HepG2 (cell line): ENCODE results near the gene FAM120B. TPM values are rescaled to one million over a fixed set of nuclear protein-coding genes. Genes with fewer than 3 reads are reported as not detected.
A peak's percentile ranks its signal among the peaks of the same experiment; 100 is the strongest.

Experiments
- ATAC-seq: fragments of 200-7000 bp; cut with Tn5 transposase; 3 replicates; pipeline ENCODE4 v1.9.1; 2020; ENCODE audit warnings: mild to moderate bottlenecking, moderate library complexity
- BruUV-seq: library from RNA; stranded (reverse); fragments of 400-500 nt; replicated peaks from 2 replicates; lab custom pipeline; 2021; lab: Mats Ljungman, UMichigan
- CTCF ChIA-PET: fragments of 300-600 bp; formaldehyde crosslinking; extraction: SDS; loops from one replicate; lab custom pipeline; 2021; ENCODE audit warnings: low total read pairs, inconsistent platforms, low intra/inter-chr PET ratio; lab: Yijun Ruan, JAX
- POLR2A ChIA-PET: fragments of 350-600 bp; sonication (Branson Sonifier 250); formaldehyde crosslinking; loops from one replicate; lab custom pipeline; 2020; ENCODE audit warnings: antibody characterized with exemption, inconsistent platforms; lab: Yijun Ruan, JAX
- DNase-seq: peaks from one replicate; pipeline ENCODE4 v3.0.0-alpha.2; 2015; ENCODE audit warnings: low spot score
- FAIRE-seq: peaks from 3 replicates; lab custom pipeline; 2011; peaks lifted over from hg19 to GRCh38; lab: Jason Lieb, UNC
- H2AFZ ChIP-seq: one replicate; pipeline ENCODE4 v1.6.1; 2011; ENCODE audit warnings: low read length, inconsistent platforms
- H3K27ac ChIP-seq: fragments of 300-600 bp; 3 replicates; pipeline ENCODE4 v1.8.0; 2011; ENCODE audit warnings: mixed run types, mild to moderate bottlenecking, mixed read lengths, low read length, inconsistent platforms; ENCODE audit not compliant: insufficient read depth; ENCODE audit errors: extremely low read length
- H3K27me3 ChIP-seq, 2 experiments: fragments of 200-600 bp in 1 of 2; 2 replicates in 1 of 2; 3 replicates in 1 of 2; pipeline versions ENCODE4 v1.6.0 to v1.8.0; 2011; ENCODE audit warnings: low read length in 2 of 2, mild to moderate bottlenecking in 2 of 2, moderate library complexity in 2 of 2, inconsistent platforms in 1 of 2; ENCODE audit not compliant: insufficient read depth in 2 of 2, control insufficient read depth in 1 of 2
- H3K36me3 ChIP-seq, 2 experiments: fragments of 200-600 bp in 1 of 2; replicated peaks in 1 of 2; 2 replicates in 1 of 2; 3 replicates in 1 of 2; pipeline versions ENCODE4 v1.5.1 to v1.8.0; 2011; ENCODE audit warnings: low read length in 2 of 2, inconsistent platforms in 1 of 2; ENCODE audit not compliant: insufficient read depth in 2 of 2, control insufficient read depth in 1 of 2
- H3K4me1 ChIP-seq: 2 replicates; pipeline ENCODE4 v1.5.1; 2012; ENCODE audit warnings: low read length, inconsistent platforms; ENCODE audit not compliant: insufficient read depth
- H3K4me2 ChIP-seq: 2 replicates; pipeline ENCODE4 v1.6.0; 2011; ENCODE audit warnings: low read depth, low read length, inconsistent platforms
- H3K4me3 ChIP-seq, 3 experiments: fragments of 200-600 bp in 1 of 3; sonication (generic), shearing (Covaris generic) in 1 of 3; replicated peaks in 1 of 3; 2 replicates each; pipeline ENCODE4 v1.5.1; 2011 to 2016; ENCODE audit warnings: low read length in 3 of 3, inconsistent platforms in 2 of 3, low read depth in 2 of 3, mild to moderate bottlenecking in 2 of 3, control low read depth in 1 of 3, mixed read lengths in 1 of 3; ENCODE audit not compliant: insufficient read depth in 1 of 3
- H3K79me2 ChIP-seq: one replicate; pipeline ENCODE4 v1.6.1; 2011; ENCODE audit warnings: low read length, inconsistent platforms; ENCODE audit not compliant: insufficient read depth
- H3K9ac ChIP-seq: 2 replicates; pipeline ENCODE4 v1.6.0; 2011; ENCODE audit warnings: mild to moderate bottlenecking, low read depth, low read length, inconsistent platforms; ENCODE audit not compliant: insufficient read depth
- H3K9me3 ChIP-seq: 2 replicates; pipeline ENCODE4 v1.5.1; 2012; ENCODE audit warnings: mild to moderate bottlenecking, low read length
- H4K20me1 ChIP-seq: 2 replicates; pipeline ENCODE4 v1.6.0; 2011; ENCODE audit warnings: inconsistent platforms, mild to moderate bottlenecking, low read length, moderate library complexity; ENCODE audit not compliant: insufficient read depth
- CEBPB ChIP-seq: IDR thresholded peaks from 2 replicates; pipeline ENCODE4 v1.6.1; 2011; ENCODE audit warnings: low read depth, low read length, improper control_type of control experiment, borderline replicate concordance
- CHD4 ChIP-seq: fragments of 200-600 bp; sonication (generic); IDR thresholded peaks from 2 replicates; pipeline ENCODE4 v1.7.0; 2017; ENCODE audit warnings: mild to moderate bottlenecking, low read length, borderline replicate concordance
- GLI4 ChIP-seq: sonication (generic); formaldehyde crosslinking; IDR thresholded peaks from 2 replicates; pipeline ENCODE4 v1.5.1; 2020; ENCODE audit warnings: missing genetic modification reagents, mild to moderate bottlenecking, moderate library complexity, borderline replicate concordance
- NFE2 ChIP-seq: sonication (generic); formaldehyde crosslinking; IDR thresholded peaks from 2 replicates; pipeline ENCODE4 v1.4.0; 2020; ENCODE audit warnings: missing genetic modification reagents
- NFIB ChIP-seq: sonication (generic); formaldehyde crosslinking; IDR thresholded peaks from 2 replicates; pipeline ENCODE4 v1.9.0; 2021; ENCODE audit warnings: missing genetic modification reagents, mild to moderate bottlenecking, borderline replicate concordance
- ZFAT ChIP-seq: sonication (generic); formaldehyde crosslinking; conservative IDR thresholded peaks from 2 replicates; pipeline ENCODE4 v1.8.1; 2023; ENCODE audit warnings: missing genetic modification reagents, inconsistent platforms
- ZNF33B ChIP-seq: sonication (generic); formaldehyde crosslinking; IDR thresholded peaks from 2 replicates; pipeline ENCODE4 v1.5.1; 2020; ENCODE audit warnings: mild to moderate bottlenecking, missing genetic modification reagents
- WGBS: methylation state at CpG from one replicate; pipeline ENCODE4 v1.1.6; 2017; ENCODE audit warnings: low lambda C conversion rate; 5-methylcytosine and 5-hydroxymethylcytosine counted together
- in situ Hi-C: cut with HindIII; loops from 2 replicates; pipeline ENCODE4 v1.10.0; 2017; ENCODE audit warnings: low pct_unique_long_range_greater_than_20kb; ENCODE audit not compliant: extremely low pct_ligation_motif_present
- intact Hi-C: fragments of 100-400 bp; cut with micrococcal nuclease; formaldehyde crosslinking; loops from one replicate; pipeline ENCODE4 v1.10.0; 2022; ENCODE audit not compliant: unreplicated experiment
- polyA plus RNA-seq, 8 experiments: library from polyadenylated mRNA; depleted of rRNA in 3 of 8; stranded (reverse) in 7 of 8; unstranded in 1 of 8; fragments of >200 nt; fragmentation: Illumina TruSeq in 4 of 8; extraction: Trizol in 4 of 8; gene quantifications; 2 replicates each; pipeline versions ENCODE4 v1.2.1 to v1.2.3, GENCODE V29; 2011 to 2016; ENCODE audit warnings: low read depth in 4 of 8, missing spikeins in 1 of 8, mixed read lengths in 1 of 8; ENCODE audit not compliant: insufficient read depth in 1 of 8
- total RNA-seq, 5 experiments: library from RNA; depleted of rRNA; stranded (reverse); fragments of >200 nt; fragmentation: Illumina TruSeq; extraction: Trizol; gene quantifications; 2 replicates each; pipeline ENCODE4 v1.2.3, GENCODE V29; 2016; ENCODE audit warnings: low read depth in 1 of 5
- TF ChIP-seq, protein P1 (sequence below): sonication (generic); formaldehyde crosslinking; IDR thresholded peaks from 2 replicates; pipeline ENCODE4 v1.4.0; 2020; ENCODE audit warnings: mild to moderate bottlenecking, missing genetic modification reagents

The FAM120B gene
- total and polyA plus RNA-seq, 2 of the 13 experiments (the other 11 are each of a cell fraction or from before 2014, with no cell fraction given), result 9.2 to 10.7 TPM

GRCh38 chr6:170424604-170425126 lies 118.1 kb downstream of the FAM120B start:
- no peak for DNase-seq
- ATAC-seq, result peak; percentile 63
- H3K9ac ChIP-seq, result no peak overlapping the region
- H3K36me3 ChIP-seq, result no peaks in the 10 kb centered on the region
- H3K9me3 ChIP-seq, result no peaks in the 10 kb centered on the region
- ChIA-PET POLR2A (no interaction called here), CTCF (no interaction called here)
- in situ Hi-C loops (no loop called here), intact Hi-C loops (loop anchor here (10.0 kb wide), 1 partner anchor 120 kb away; the partner anchor contains the start of gene FAM120B)
- no peak overlapping the region for H2AFZ ChIP-seq
- H3K27me3 ChIP-seq, result peaks cover 1 to 27% of the 10 kb centered on the region in 2 experiments; a peak in 4 of 5 replicates
- TF ChIP-seq ZFAT (no peak), CEBPB (no peak), NFIB (CRISPR knock-in tag) (no peak), NFE2 (CRISPR knock-in tag) (no peak), GLI4 (no peak), ZNF33B (CRISPR knock-in tag) (no peak), CHD4 (no peak)
- TF ChIP-seq, protein P1, sequence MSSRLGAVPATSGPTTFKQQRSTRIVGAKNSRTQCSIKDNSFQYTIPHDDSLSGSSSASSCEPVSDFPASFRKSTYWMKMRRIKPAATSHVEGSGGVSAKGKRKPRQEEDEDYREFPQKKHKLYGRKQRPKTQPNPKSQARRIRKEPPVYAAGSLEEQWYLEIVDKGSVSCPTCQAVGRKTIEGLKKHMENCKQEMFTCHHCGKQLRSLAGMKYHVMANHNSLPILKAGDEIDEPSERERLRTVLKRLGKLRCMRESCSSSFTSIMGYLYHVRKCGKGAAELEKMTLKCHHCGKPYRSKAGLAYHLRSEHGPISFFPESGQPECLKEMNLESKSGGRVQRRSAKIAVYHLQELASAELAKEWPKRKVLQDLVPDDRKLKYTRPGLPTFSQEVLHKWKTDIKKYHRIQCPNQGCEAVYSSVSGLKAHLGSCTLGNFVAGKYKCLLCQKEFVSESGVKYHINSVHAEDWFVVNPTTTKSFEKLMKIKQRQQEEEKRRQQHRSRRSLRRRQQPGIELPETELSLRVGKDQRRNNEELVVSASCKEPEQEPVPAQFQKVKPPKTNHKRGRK (CRISPR knock-in tag), result no peak
- no TSS peak for BruUV-seq
- 56% methylated on average over 5 of the region's 7 CpGs for WGBS
- peaks cover 12% of the 10 kb centered on the region for H3K4me1 ChIP-seq
- no peak overlapping the region for H3K27ac ChIP-seq
- FAIRE-seq, result no peak
- H3K79me2 ChIP-seq, result no peaks in the 10 kb centered on the region
- H3K4me2 ChIP-seq, result no peak overlapping the region
- no peaks in the 10 kb centered on the region for H4K20me1 ChIP-seq
- H3K4me3 ChIP-seq, result no peak overlapping the region
